M059J (cell line): ENCODE results near the gene EIF4E1B. TPM values are rescaled to one million over a fixed set of nuclear protein-coding genes. Genes with fewer than 3 reads are reported as not detected.

ENCODE experiments used
- DNase-seq: peaks from one replicate; pipeline ENCODE4 v3.0.0-alpha.2; 2012; ENCODE audit warnings: low read depth
- total RNA-seq: library from RNA; depleted of rRNA; stranded (reverse); fragments of >200 nt; shearing (Covaris generic); gene quantifications from 2 replicates; pipeline ENCODE4 v1.2.3, GENCODE V29; 2014

The EIF4E1B gene
- total RNA-seq, 1 experiment from 2014 or later, result not detected

GRCh38 chr5:176606032-176606431 lies 24.4 kb upstream of the EIF4E1B start:
- no peak for DNase-seq

GRCh38 chr5:176606875-176607274 lies 23.6 kb upstream of the EIF4E1B start:
- no peak for DNase-seq

GRCh38 chr5:176608142-176608705 lies 22.3 kb upstream of the EIF4E1B start:
- DNase-seq, result no peak

GRCh38 chr5:176608937-176609723 lies 21.3 kb upstream of the EIF4E1B start:
- no peak for DNase-seq

- peak; percentile 55 for DNase-seq
These were observed 20.6 kb upstream of the EIF4E1B start, which contains the start of gene GPRIN1 for GRCh38 chr5:176609724-176610434. Gene GPRIN1 (minus strand): TSS chr5:176610156. CDS start chr5:176599834, 10,322 bp downstream.

GRCh38 chr5:176610435-176610773 lies 20.1 kb upstream of the EIF4E1B start:
- DNase-seq, result no peak

- DNase-seq, result peak; percentile 84
These were observed 19.0 kb upstream of the EIF4E1B start for GRCh38 chr5:176611435-176611834.

- DNase-seq, result no peak
These were observed 18.5 kb upstream of the EIF4E1B start for GRCh38 chr5:176612008-176612407.

- DNase-seq, result no peak
These were observed 17.6 kb upstream of the EIF4E1B start for GRCh38 chr5:176612855-176613254.

GRCh38 chr5:176614805-176615478 lies 15.5 kb upstream of the EIF4E1B start:
- DNase-seq, result peak; percentile 79

- no peak for DNase-seq
These were observed 14.0 kb upstream of the EIF4E1B start for GRCh38 chr5:176616511-176616910.

GRCh38 chr5:176618783-176619182 lies 11.7 kb upstream of the EIF4E1B start:
- DNase-seq, result peak; percentile 14

- DNase-seq, result peak; percentile 85
These were observed 11.3 kb upstream of the EIF4E1B start for GRCh38 chr5:176619203-176619568.

- DNase-seq, result no peak
These were observed 10.7 kb upstream of the EIF4E1B start for GRCh38 chr5:176619569-176620332.

- peak; percentile 38 for DNase-seq
These were observed 10.0 kb upstream of the EIF4E1B start for GRCh38 chr5:176620333-176620981.

- peak; percentile 23 for DNase-seq
These were observed 8.8 kb upstream of the EIF4E1B start for GRCh38 chr5:176621661-176622079.

- no peak for DNase-seq
These were observed 6.3 kb upstream of the EIF4E1B start for GRCh38 chr5:176624142-176624541.

GRCh38 chr5:176624938-176625337 lies 5.5 kb upstream of the EIF4E1B start:
- peak; percentile 25 for DNase-seq

- no peak for DNase-seq
These were observed 5.0 kb upstream of the EIF4E1B start for GRCh38 chr5:176625512-176625911.

GRCh38 chr5:176625966-176626875 lies 4.3 kb upstream of the EIF4E1B start:
- DNase-seq, result no peak
